Adrenal gland (tissue), 5 donors: ENCODE data around the gene ROS1.

Experiments used
- POLR2A ChIP-seq, 2 donors: fragments of 450-650 bp; IDR thresholded peaks; one replicate each; pipeline ENCODE4 v1.6.1; 2017; ENCODE audit warnings: antibody characterized with exemption in 2 of 2, mild to moderate bottlenecking in 2 of 2, moderate library complexity in 1 of 2
- TF ChIP-seq, protein P1 (sequence below), 6 experiments: fragments of 450-650 bp in 4 of 6; fragments of 200-600 bp in 2 of 6; sonication (generic) in 1 of 6; IDR thresholded peaks; 1 replicate in 5 of 6; 2 replicates in 1 of 6; pipeline versions ENCODE4 v1.5.1 to v1.8.0; 2016 to 2021; ENCODE audit warnings: antibody characterized with exemption in 6 of 6, mild to moderate bottlenecking in 2 of 6, moderate library complexity in 1 of 6
- donor health status: DM: no; HTN: no; CAD: no.

DNA sequence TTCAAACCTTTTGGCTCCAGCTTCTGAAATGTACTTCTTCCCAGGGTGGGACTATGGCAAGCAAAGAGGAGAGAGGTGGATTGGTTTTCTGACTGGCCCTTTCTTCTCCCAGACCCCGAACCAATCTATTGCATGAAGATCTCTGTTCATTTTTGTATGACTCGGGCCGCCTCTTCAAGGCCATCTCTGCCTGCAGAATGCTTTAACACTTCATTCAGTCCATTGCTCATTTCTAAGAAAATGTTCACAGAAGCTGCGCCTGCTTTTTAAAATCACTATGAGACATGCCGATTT is 158.7 kb downstream of the ROS1 start:
- TF ChIP-seq, protein P1, sequence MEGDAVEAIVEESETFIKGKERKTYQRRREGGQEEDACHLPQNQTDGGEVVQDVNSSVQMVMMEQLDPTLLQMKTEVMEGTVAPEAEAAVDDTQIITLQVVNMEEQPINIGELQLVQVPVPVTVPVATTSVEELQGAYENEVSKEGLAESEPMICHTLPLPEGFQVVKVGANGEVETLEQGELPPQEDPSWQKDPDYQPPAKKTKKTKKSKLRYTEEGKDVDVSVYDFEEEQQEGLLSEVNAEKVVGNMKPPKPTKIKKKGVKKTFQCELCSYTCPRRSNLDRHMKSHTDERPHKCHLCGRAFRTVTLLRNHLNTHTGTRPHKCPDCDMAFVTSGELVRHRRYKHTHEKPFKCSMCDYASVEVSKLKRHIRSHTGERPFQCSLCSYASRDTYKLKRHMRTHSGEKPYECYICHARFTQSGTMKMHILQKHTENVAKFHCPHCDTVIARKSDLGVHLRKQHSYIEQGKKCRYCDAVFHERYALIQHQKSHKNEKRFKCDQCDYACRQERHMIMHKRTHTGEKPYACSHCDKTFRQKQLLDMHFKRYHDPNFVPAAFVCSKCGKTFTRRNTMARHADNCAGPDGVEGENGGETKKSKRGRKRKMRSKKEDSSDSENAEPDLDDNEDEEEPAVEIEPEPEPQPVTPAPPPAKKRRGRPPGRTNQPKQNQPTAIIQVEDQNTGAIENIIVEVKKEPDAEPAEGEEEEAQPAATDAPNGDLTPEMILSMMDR (IDR thresholded peaks at IDR 0.05), result no peak
- no peak for TF ChIP-seq POLR2A (IDR thresholded peaks at IDR 0.05)
